D721Med (cell line): ENCODE measurements around the gene STX10.

ENCODE experiments used
- DNase-seq: peaks from one replicate; pipeline ENCODE4 v3.0.0; 2011; ENCODE audit warnings: low spot score; ENCODE audit not compliant: insufficient read length
- FAIRE-seq: peaks from 2 replicates; lab custom pipeline; 2011; peaks lifted over from hg19 to GRCh38; lab: Jason Lieb, UNC
- TF ChIP-seq, protein P1 (sequence below): IDR thresholded peaks from 2 replicates; pipeline ENCODE4 v1.5.1; 2012; ENCODE audit warnings: mild to moderate bottlenecking, control low read depth; ENCODE audit not compliant: insufficient read depth; ENCODE audit errors: missing control alignments

Gene STX10

GRCh38 chr19:13101590-13102415 lies 48.4 kb downstream of the STX10 start:
- TF ChIP-seq, protein P1, sequence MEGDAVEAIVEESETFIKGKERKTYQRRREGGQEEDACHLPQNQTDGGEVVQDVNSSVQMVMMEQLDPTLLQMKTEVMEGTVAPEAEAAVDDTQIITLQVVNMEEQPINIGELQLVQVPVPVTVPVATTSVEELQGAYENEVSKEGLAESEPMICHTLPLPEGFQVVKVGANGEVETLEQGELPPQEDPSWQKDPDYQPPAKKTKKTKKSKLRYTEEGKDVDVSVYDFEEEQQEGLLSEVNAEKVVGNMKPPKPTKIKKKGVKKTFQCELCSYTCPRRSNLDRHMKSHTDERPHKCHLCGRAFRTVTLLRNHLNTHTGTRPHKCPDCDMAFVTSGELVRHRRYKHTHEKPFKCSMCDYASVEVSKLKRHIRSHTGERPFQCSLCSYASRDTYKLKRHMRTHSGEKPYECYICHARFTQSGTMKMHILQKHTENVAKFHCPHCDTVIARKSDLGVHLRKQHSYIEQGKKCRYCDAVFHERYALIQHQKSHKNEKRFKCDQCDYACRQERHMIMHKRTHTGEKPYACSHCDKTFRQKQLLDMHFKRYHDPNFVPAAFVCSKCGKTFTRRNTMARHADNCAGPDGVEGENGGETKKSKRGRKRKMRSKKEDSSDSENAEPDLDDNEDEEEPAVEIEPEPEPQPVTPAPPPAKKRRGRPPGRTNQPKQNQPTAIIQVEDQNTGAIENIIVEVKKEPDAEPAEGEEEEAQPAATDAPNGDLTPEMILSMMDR = no peak
- DNase-seq (no peak), FAIRE-seq (no peak)

DNA sequence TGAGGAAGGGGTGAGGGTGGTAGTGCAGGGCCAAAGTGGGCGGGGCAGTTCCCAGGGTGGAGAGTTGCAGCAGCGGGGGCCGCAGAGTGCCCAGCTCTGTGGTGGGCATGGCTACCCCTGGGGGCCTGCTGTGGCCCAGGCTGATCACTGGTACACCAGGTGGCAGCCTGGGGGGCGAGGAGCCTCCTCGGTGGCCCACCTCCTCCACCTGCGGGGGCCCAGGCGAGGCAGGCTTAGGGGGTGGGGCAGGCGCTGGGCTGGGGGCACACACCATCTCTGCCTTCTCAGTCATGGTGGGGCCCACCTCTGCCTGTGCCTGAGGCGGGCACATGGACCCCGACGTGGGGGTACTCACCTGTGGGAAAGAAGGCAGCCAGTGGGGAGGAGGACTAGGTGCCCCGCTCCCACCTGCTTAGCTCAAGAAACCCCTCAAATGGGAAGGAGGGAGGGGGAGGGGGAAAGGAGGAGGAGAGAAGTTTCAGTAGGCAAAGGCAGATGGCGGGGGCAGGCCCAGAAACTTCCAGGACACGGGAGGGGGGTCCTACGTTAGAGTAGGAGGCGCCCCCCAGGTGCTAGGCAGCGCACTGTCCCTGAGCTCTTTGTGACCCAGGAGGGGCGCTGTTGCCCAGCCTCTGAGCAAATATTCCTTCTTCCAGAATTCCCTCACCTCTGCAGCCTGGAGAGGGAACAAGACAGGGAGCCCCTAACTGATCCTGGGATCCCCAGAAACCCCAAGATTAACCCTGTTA lies 49.2 kb downstream of the STX10 start:
- TF ChIP-seq, protein P1 = peak; percentile 17
- FAIRE-seq = no peak
- no peak for DNase-seq

DNA sequence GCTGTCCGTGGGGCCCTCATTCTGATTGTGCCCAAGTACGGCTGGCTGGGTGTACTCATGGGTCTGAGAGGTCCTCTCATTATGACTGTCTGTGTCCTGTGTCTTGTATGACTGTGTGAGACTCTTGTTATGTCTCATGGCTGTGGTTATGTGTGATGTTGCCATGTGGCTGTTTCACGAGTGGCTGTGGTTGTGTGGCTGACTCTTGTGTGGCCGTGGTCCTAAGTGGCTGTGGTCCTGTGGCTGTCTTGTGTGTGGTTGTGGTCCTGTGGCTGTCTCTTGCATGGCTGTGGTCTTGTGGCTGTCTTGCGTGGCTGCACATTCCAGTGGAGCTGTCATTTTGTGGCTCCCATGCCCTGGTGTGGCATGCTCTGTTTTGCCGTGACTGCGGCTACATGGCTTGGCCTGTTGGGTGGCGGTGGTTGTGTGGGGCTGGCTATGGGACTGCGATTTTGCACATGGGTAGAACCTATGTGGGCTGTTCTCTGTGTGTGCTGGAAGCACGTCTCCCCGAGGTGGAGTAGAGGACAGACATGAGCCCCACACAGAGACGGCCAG lies 50.1 kb downstream of the STX10 start:
- DNase-seq (no peak), FAIRE-seq (no peak)
- TF ChIP-seq, protein P1 = no peak

- TF ChIP-seq, protein P1 = no peak
- no peak for DNase-seq
Measured at GRCh38 chr19:13099073-13099999, 50.8 kb downstream of the STX10 start.

DNA sequence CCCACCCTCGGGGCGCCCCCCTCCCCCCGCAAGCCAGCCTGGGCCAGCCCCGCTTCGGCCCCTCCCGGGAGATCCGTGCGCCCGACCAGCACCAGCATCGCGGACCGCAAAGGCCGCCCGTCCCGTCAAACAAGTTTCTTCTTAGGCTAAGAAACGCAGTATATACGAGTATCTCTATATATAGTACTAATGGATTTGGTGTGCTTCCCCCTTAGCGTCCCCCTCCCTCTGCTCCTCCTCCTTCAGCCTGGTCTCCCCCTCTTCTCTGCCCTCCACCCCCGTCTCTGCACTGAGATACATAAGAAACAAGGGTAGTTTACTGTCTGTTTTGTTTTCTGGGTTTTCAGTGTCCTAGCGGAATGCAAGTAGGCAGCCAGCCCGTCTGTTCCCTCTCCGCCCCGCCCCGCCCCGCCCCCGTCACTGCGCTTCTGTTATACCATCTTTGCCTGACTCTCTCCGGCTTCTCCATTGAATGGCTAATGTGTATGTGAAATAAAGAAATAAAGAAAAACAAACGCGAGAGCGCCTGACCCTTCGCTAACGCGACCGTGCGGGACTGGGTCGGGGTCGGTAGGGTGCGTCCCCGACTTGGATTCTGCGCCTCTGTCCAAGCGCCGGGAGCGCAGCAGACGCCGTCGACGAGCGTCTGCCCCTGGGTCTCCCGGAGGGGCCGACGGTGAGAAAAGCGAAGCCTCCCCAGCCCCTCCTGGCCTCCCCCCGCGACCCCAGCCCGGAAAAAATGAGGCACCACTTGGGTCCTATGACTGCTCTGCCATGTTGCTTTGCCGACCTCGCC lies 51.7 kb downstream of the STX10 start:
- FAIRE-seq (no peak), DNase-seq (no peak)
- TF ChIP-seq, protein P1 = no peak

More at GRCh38 chr19:13099073-13099999, 50.8 kb downstream of the STX10 start:
- FAIRE-seq = no peak
